HepG2 (cell line): Measurements from ENCODE around the gene MRPL27. TPM values are rescaled to one million over a fixed set of nuclear protein-coding genes. Genes with fewer than 3 reads are reported as not detected.

ENCODE experiments used
- FOXP4 ChIP-seq: sonication (generic); formaldehyde crosslinking; IDR thresholded peaks from 2 replicates; pipeline ENCODE4 v1.4.0; 2020; ENCODE audit warnings: missing genetic modification reagents
- HMG20B ChIP-seq: conservative IDR thresholded peaks from 2 replicates; pipeline ENCODE4 v1.6.1; 2016; ENCODE audit warnings: missing genetic modification reagents, missing compliant biosample characterization
- KLF15 ChIP-seq: sonication (generic); formaldehyde crosslinking; IDR thresholded peaks from 2 replicates; pipeline ENCODE4 v1.8.1; 2023; ENCODE audit warnings: borderline replicate concordance, mild to moderate bottlenecking, inconsistent platforms, missing genetic modification reagents, mixed read lengths
- NCOR1 ChIP-seq: fragments of 200-600 bp; sonication (generic); IDR thresholded peaks from 2 replicates; pipeline ENCODE4 v1.7.0; 2017; ENCODE audit warnings: antibody characterized with exemption, low read length, borderline replicate concordance
- PRPF4 ChIP-seq: fragments of 200-400 bp; formaldehyde crosslinking; IDR thresholded peaks from 2 replicates; pipeline ENCODE4 v1.6.1; 2016; ENCODE audit warnings: low read length, low read depth; ENCODE audit not compliant: poor library complexity, severe bottlenecking
- SP140L ChIP-seq: sonication (generic); formaldehyde crosslinking; IDR thresholded peaks from 2 replicates; pipeline ENCODE4 v1.4.0; 2020; ENCODE audit warnings: missing genetic modification reagents, borderline replicate concordance
- YEATS2 ChIP-seq: sonication (generic); formaldehyde crosslinking; IDR thresholded peaks from 2 replicates; pipeline ENCODE4 v1.4.0; 2020; ENCODE audit warnings: missing genetic modification reagents, borderline replicate concordance
- ZNF18 ChIP-seq: sonication (generic); formaldehyde crosslinking; IDR thresholded peaks from 2 replicates; pipeline ENCODE4 v1.8.0; 2022; ENCODE audit warnings: mild to moderate bottlenecking, missing genetic modification reagents; ENCODE audit not compliant: insufficient replicate concordance
- ZNF331 ChIP-seq: sonication (generic); formaldehyde crosslinking; IDR thresholded peaks from 2 replicates; pipeline ENCODE4 v1.4.0; 2020; ENCODE audit warnings: missing genetic modification reagents
- ZNF562 ChIP-seq: sonication (generic); formaldehyde crosslinking; IDR thresholded peaks from 2 replicates; pipeline ENCODE4 v1.8.0; 2022; ENCODE audit warnings: missing genetic modification reagents, borderline replicate concordance
- ZNF567 ChIP-seq: sonication (generic); formaldehyde crosslinking; IDR thresholded peaks from 2 replicates; pipeline ENCODE4 v1.8.1; 2023; ENCODE audit warnings: mild to moderate bottlenecking, missing genetic modification reagents, borderline replicate concordance
- ZNF569 ChIP-seq: sonication (generic); formaldehyde crosslinking; IDR thresholded peaks from 2 replicates; pipeline ENCODE4 v1.5.0; 2020; ENCODE audit warnings: mild to moderate bottlenecking, missing genetic modification reagents, moderate library complexity, borderline replicate concordance
- ZNF687 ChIP-seq: sonication (generic); formaldehyde crosslinking; IDR thresholded peaks from 2 replicates; pipeline ENCODE4 v1.5.1; 2020; ENCODE audit warnings: mild to moderate bottlenecking, missing genetic modification reagents, moderate library complexity
- ZNF704 ChIP-seq: sonication (generic); formaldehyde crosslinking; IDR thresholded peaks from 2 replicates; pipeline ENCODE4 v1.8.1; 2023; ENCODE audit warnings: mild to moderate bottlenecking, inconsistent platforms, moderate library complexity, missing genetic modification reagents, borderline replicate concordance
- polyA plus RNA-seq, 8 experiments: library from polyadenylated mRNA; depleted of rRNA in 3 of 8; stranded (reverse) in 7 of 8; unstranded in 1 of 8; fragments of >200 nt; fragmentation: Illumina TruSeq in 4 of 8; extraction: Trizol in 4 of 8; gene quantifications; 2 replicates each; pipeline versions ENCODE4 v1.2.1 to v1.2.3, GENCODE V29; 2011 to 2016; ENCODE audit warnings: low read depth in 4 of 8, missing spikeins in 1 of 8, mixed read lengths in 1 of 8; ENCODE audit not compliant: insufficient read depth in 1 of 8
- total RNA-seq, 5 experiments: library from RNA; depleted of rRNA; stranded (reverse); fragments of >200 nt; fragmentation: Illumina TruSeq; extraction: Trizol; gene quantifications; 2 replicates each; pipeline ENCODE4 v1.2.3, GENCODE V29; 2016; ENCODE audit warnings: low read depth in 1 of 5

The MRPL27 gene
- total and polyA plus RNA-seq, 2 of the 13 experiments (the other 11 are each of a cell fraction or from before 2014, with no cell fraction given): 137 to 217 TPM

GRCh38 chr17:50361561-50362480, 11.2 kb downstream of the MRPL27 start (continued):
- TF ChIP-seq ZNF687 (CRISPR knock-in tag) (peak; percentile 37), SP140L (no peak), ZNF18 (CRISPR knock-in tag) (no peak), ZNF331 (CRISPR knock-in tag) (peak; percentile 82), ZNF569 (no peak), NCOR1 (no peak), YEATS2 (CRISPR knock-in tag) (no peak), ZNF704 (CRISPR knock-in tag) (no peak), HMG20B (no peak), ZNF567 (no peak), KLF15 (CRISPR knock-in tag) (no peak), FOXP4 (no peak), ZNF562 (CRISPR knock-in tag) (no peak), PRPF4 (no peak)
